OCI-LY7 (cell line): ENCODE results near the gene CYP19A1.

ENCODE experiments used
- EZH2phosphoT487 ChIP-seq: fragments of 200-600 bp; sonication (generic); IDR thresholded peaks from 2 replicates; pipeline ENCODE4 v1.6.1; 2018; ENCODE audit warnings: low read depth, borderline replicate concordance, mild to moderate bottlenecking, mixed run types, antibody characterized with exemption, low read length, moderate library complexity, mixed read lengths
- TF ChIP-seq, protein P1 (sequence below): fragments of 200-600 bp; sonication (generic); conservative IDR thresholded peaks from 2 replicates; pipeline ENCODE4 v1.5.1; 2014; ENCODE audit warnings: mild to moderate bottlenecking, antibody characterized with exemption, low read length, moderate library complexity, mixed read lengths

DNA sequence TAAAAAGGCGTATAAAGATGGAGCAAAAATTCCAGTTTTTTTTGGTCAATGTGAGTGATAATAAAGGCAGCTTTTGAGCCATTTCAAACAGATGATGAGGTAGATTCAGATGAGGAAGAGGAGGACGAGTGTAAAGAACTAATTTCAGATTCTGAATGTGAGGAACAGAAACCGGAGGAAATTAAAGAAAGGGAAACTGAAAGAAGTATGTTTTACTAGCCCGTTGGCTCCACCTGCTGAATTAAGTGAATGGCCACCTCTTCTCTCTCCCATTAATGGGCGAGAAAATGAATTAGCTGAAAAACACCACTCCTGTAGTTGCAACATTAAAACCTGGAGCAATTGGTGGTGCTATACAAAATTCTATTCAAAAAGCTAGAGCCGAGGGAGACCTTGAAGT lies 55.4 kb downstream of the CYP19A1 start:
- TF ChIP-seq, protein P1, sequence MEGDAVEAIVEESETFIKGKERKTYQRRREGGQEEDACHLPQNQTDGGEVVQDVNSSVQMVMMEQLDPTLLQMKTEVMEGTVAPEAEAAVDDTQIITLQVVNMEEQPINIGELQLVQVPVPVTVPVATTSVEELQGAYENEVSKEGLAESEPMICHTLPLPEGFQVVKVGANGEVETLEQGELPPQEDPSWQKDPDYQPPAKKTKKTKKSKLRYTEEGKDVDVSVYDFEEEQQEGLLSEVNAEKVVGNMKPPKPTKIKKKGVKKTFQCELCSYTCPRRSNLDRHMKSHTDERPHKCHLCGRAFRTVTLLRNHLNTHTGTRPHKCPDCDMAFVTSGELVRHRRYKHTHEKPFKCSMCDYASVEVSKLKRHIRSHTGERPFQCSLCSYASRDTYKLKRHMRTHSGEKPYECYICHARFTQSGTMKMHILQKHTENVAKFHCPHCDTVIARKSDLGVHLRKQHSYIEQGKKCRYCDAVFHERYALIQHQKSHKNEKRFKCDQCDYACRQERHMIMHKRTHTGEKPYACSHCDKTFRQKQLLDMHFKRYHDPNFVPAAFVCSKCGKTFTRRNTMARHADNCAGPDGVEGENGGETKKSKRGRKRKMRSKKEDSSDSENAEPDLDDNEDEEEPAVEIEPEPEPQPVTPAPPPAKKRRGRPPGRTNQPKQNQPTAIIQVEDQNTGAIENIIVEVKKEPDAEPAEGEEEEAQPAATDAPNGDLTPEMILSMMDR, result peak; percentile 38; the same call in 1 of the 2 replicates
- TF ChIP-seq EZH2phosphoT487, result no peak
